HCT116 (cell line): ENCODE measurements around the gene C2CD2. TPM values are rescaled to one million over a fixed set of nuclear protein-coding genes. Genes with fewer than 3 reads are reported as not detected.

ENCODE experiments used
- ATAC-seq: fragments of 200-7000 bp; cut with Tn5 transposase; 2 replicates; pipeline ENCODE4 v1.9.1; 2020; ENCODE audit warnings: mild to moderate bottlenecking, moderate library complexity
- BruUV-seq: library from RNA; stranded (reverse); fragments of 400-500 nt; replicated peaks from 2 replicates; lab custom pipeline; 2021; lab: Mats Ljungman, UMichigan
- CTCF ChIA-PET: fragments of 300-600 bp; sonication (Branson Sonifier 250); formaldehyde crosslinking; loops from one replicate; lab custom pipeline; 2021; ENCODE audit warnings: antibody characterized with exemption; lab: Charles Lee
- POLR2A ChIA-PET: fragments of 300-600, 350-600 bp; sonication (Branson Sonifier 250); formaldehyde crosslinking; loops from one replicate; lab custom pipeline; 2021; ENCODE audit warnings: antibody characterized with exemption; lab: Charles Lee
- RAD21 ChIA-PET, 2 experiments: fragments of 300-600 bp; sonication (Branson Sonifier 250); formaldehyde crosslinking; loops; one replicate each; lab custom pipeline; 2023; ENCODE audit warnings: low total read pairs in 2 of 2; ENCODE audit not compliant: uncharacterized antibody in 2 of 2, unreplicated experiment in 2 of 2, low non-redundant PET in 1 of 2; lab: Charles Lee
- DNase-seq: peaks from one replicate; pipeline ENCODE4 v3.0.0-alpha.2; 2010; ENCODE audit warnings: low read depth, low spot score
- H2AFZ ChIP-seq: fragments of 200-600 bp; shearing (Covaris generic), sonication (generic); 2 replicates; pipeline ENCODE4 v1.6.1; 2017; ENCODE audit warnings: low read depth, mixed run types, mixed read lengths, antibody characterized with exemption, low read length; ENCODE audit not compliant: poor library complexity, severe bottlenecking
- H3K27ac ChIP-seq: 2 replicates; pipeline ENCODE4 v1.5.1; 2012; ENCODE audit warnings: low read depth, low read length
- H3K27me3 ChIP-seq: fragments of 200-600 bp; sonication (generic); 2 replicates; pipeline ENCODE4 v1.6.1; 2016; ENCODE audit warnings: mixed run types, low read length, mixed read lengths; ENCODE audit not compliant: insufficient read depth
- H3K36me3 ChIP-seq, 2 experiments: fragments of 200-500 bp in 1 of 2; fragments of 200-600 bp in 1 of 2; sonication (Bioruptor generic) in 1 of 2; sonication (generic) in 1 of 2; 2 replicates each; pipeline versions ENCODE4 v1.5.1 to v1.6.1; 2014 to 2016; ENCODE audit warnings: low read length in 2 of 2, inconsistent platforms in 1 of 2, mixed read lengths in 1 of 2, mixed run types in 1 of 2; ENCODE audit not compliant: insufficient read depth in 2 of 2, control insufficient read depth in 1 of 2
- H3K4me1 ChIP-seq, 2 experiments: fragments of 200-600 bp in 1 of 2; sonication (generic) in 1 of 2; 2 replicates each; pipeline versions ENCODE4 v1.5.1 to v1.6.1; 2012 to 2017; ENCODE audit warnings: low read length in 2 of 2, inconsistent platforms in 1 of 2, mild to moderate bottlenecking in 1 of 2, mixed read lengths in 1 of 2, mixed run types in 1 of 2, moderate library complexity in 1 of 2; ENCODE audit not compliant: insufficient read depth in 2 of 2, control insufficient read depth in 1 of 2
- H3K4me2 ChIP-seq: fragments of 200-600 bp; sonication (generic); 2 replicates; pipeline ENCODE4 v1.6.1; 2017; ENCODE audit warnings: mixed run types, low read length, mixed read lengths
- H3K4me3 ChIP-seq, 2 experiments: fragments of 200-600 bp in 1 of 2; sonication (generic) in 1 of 2; replicated peaks in 1 of 2; 2 replicates each; pipeline ENCODE4 v1.5.1; 2011 to 2016; ENCODE audit warnings: low read length in 2 of 2, control low read depth in 1 of 2, low read depth in 1 of 2, mild to moderate bottlenecking in 1 of 2, mixed read lengths in 1 of 2, mixed run types in 1 of 2
- H3K79me2 ChIP-seq: fragments of 200-600 bp; sonication (generic); 2 replicates; pipeline ENCODE4 v1.6.1; 2017; ENCODE audit warnings: mild to moderate bottlenecking, mixed run types, low read length, moderate library complexity, mixed read lengths; ENCODE audit not compliant: insufficient read depth
- H3K9ac ChIP-seq: fragments of 200-600 bp; sonication (generic); 2 replicates; pipeline ENCODE4 v1.6.1; 2016; ENCODE audit warnings: low read length, mixed read lengths
- H3K9me2 ChIP-seq: fragments of 200-600 bp; sonication (generic), shearing (Covaris generic); 2 replicates; pipeline ENCODE4 v1.6.1; 2017; ENCODE audit warnings: mixed run types, mild to moderate bottlenecking, moderate library complexity; ENCODE audit not compliant: insufficient read depth
- H3K9me3 ChIP-seq, 2 experiments: fragments of 200-500 bp in 1 of 2; fragments of 200-600 bp in 1 of 2; sonication (Bioruptor generic) in 1 of 2; sonication (generic) in 1 of 2; 2 replicates each; pipeline ENCODE4 v1.6.1; 2014 to 2017; ENCODE audit warnings: low read length in 2 of 2, mixed read lengths in 2 of 2, inconsistent platforms in 1 of 2, low read depth in 1 of 2, mild to moderate bottlenecking in 1 of 2, mixed run types in 1 of 2, moderate library complexity in 1 of 2; ENCODE audit not compliant: control insufficient read depth in 1 of 2, insufficient read depth in 1 of 2
- H4K20me1 ChIP-seq: fragments of 200-600 bp; sonication (generic), shearing (Covaris generic); 2 replicates; pipeline ENCODE4 v1.6.1; 2017; ENCODE audit warnings: mixed run types, mild to moderate bottlenecking, moderate library complexity; ENCODE audit not compliant: insufficient read depth
- CBX3 ChIP-seq: IDR thresholded peaks from 2 replicates; pipeline ENCODE4 v1.6.1; 2012; ENCODE audit warnings: low read depth
- CEBPB ChIP-seq: IDR thresholded peaks from 2 replicates; pipeline ENCODE4 v1.6.1; 2012; ENCODE audit warnings: low read depth
- CTCF ChIP-seq, 3 experiments: fragments of 200-600 bp in 1 of 3; sonication (generic) in 1 of 3; IDR thresholded peaks in 2 of 3; conservative IDR thresholded peaks in 1 of 3; 2 replicates each; pipeline ENCODE4 v1.5.1; 2012 to 2017; ENCODE audit warnings: low read depth in 2 of 3, low read length in 2 of 3, antibody characterized with exemption in 1 of 3, borderline replicate concordance in 1 of 3, control low read depth in 1 of 3, mild to moderate bottlenecking in 1 of 3, mixed read lengths in 1 of 3, mixed run types in 1 of 3, moderate library complexity in 1 of 3; ENCODE audit not compliant: insufficient read depth in 1 of 3
- EGR1 ChIP-seq: IDR thresholded peaks from 2 replicates; pipeline ENCODE4 v1.6.1; 2012; ENCODE audit warnings: low read depth
- ELF1 ChIP-seq: IDR thresholded peaks from 2 replicates; pipeline ENCODE4 v1.6.1; 2012; ENCODE audit warnings: low read depth, borderline replicate concordance
- EZH2 ChIP-seq: fragments of 200-600 bp; sonication (generic); IDR thresholded peaks from 2 replicates; pipeline ENCODE4 v1.6.1; 2017; ENCODE audit warnings: antibody characterized with exemption, mixed run types
- JUND ChIP-seq: IDR thresholded peaks from 2 replicates; pipeline ENCODE4 v1.6.1; 2012
- POLR2A ChIP-seq: IDR thresholded peaks from 2 replicates; pipeline ENCODE4 v1.7.0; 2011; ENCODE audit warnings: borderline replicate concordance; ENCODE audit not compliant: insufficient read depth, insufficient read length; ENCODE audit errors: extremely low read depth
- TCF7L2 ChIP-seq: IDR thresholded peaks from 2 replicates; pipeline ENCODE4 v1.7.0; 2011; ENCODE audit warnings: borderline replicate concordance, inconsistent platforms; ENCODE audit not compliant: insufficient read depth, insufficient read length; ENCODE audit errors: extremely low read depth
- YY1 ChIP-seq: IDR thresholded peaks from 2 replicates; pipeline ENCODE4 v1.6.1; 2011; ENCODE audit warnings: low read length, low read depth, moderate library complexity, mild to moderate bottlenecking; ENCODE audit not compliant: insufficient replicate concordance; ENCODE audit errors: extremely low read depth
- ZNF274 ChIP-seq: fragments of 200-500 bp; sonication (Bioruptor generic); IDR thresholded peaks from 2 replicates; pipeline ENCODE4 v1.6.1; 2014; ENCODE audit warnings: mild to moderate bottlenecking, low read depth, low read length, inconsistent platforms
- intact Hi-C: fragments of 100-400 bp; cut with micrococcal nuclease; formaldehyde crosslinking; loops from 2 replicates; pipeline ENCODE4 v1.10.0; 2022
- total RNA-seq: library from RNA; stranded (reverse); gene quantifications from one replicate; pipeline ENCODE4 v1.2.1, GENCODE V29; 2021; ENCODE audit not compliant: unreplicated experiment
- TF ChIP-seq, protein P1 (sequence below): IDR thresholded peaks from 2 replicates; pipeline ENCODE4 v1.6.1; 2012; ENCODE audit warnings: low read depth
- TF ChIP-seq, protein P2 (sequence below): IDR thresholded peaks from 2 replicates; pipeline ENCODE4 v1.6.1; 2011; ENCODE audit warnings: mild to moderate bottlenecking, low read length, moderate library complexity; ENCODE audit not compliant: insufficient replicate concordance; ENCODE audit errors: extremely low read depth
- TF ChIP-seq, protein P3 (sequence below): IDR thresholded peaks from 2 replicates; pipeline ENCODE4 v1.6.1; 2012

Gene C2CD2
- total RNA-seq, 1 experiment from 2014 or later, result 22.0 TPM

DNA sequence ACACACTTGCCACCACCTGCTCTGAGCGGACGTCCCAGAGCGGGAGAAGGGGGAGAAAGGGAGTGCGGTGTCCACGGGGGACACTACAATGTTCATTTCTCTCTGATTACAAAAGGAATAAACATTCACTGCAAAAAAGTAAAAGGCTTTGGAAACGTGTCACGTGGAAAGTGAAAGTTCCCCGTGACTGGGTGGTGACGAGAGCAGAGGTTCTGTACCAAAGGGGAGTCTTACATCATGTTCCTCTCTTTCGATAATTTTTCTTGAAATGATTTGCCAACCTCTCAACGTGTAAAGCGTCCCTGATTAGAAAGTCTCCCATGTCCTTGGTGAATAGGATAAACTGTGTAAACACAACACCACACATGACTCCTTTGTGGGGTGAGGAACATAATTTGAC lies 52.7 kb downstream of the C2CD2 start:
- no TSS peak for BruUV-seq
- Histone ChIP-seq H3K79me2 (no peaks in the 10 kb centered on the region), H4K20me1 (no peaks in the 10 kb centered on the region), H3K9me3 (no peaks in the 10 kb centered on the region), H2AFZ (no peak overlapping the region), H3K9ac (no peak overlapping the region), H3K27me3 (no peaks in the 10 kb centered on the region), H3K4me2 (no peak overlapping the region), H3K4me1 (no peaks in the 10 kb centered on the region), H3K9me2 (no peaks in the 10 kb centered on the region), H3K36me3 (peaks cover 0 to 11% of the 10 kb centered on the region in 2 experiments; a peak in 1 of 4 replicates), H3K4me3 (no peak overlapping the region), H3K27ac (no peak overlapping the region)
- ATAC-seq, result no peak
- CTCF ChIA-PET, result no interaction called here
- POLR2A ChIA-PET, result no interaction called here
- RAD21 ChIA-PET, result no interaction called here
- intact Hi-C loops, result no loop called here
- no peak for TF ChIP-seq POLR2A
- TF ChIP-seq CTCF (IDR thresholded peaks at IDR 0.05 in 2 of 3, conservative IDR thresholded peaks at IDR 0.05 in 1 of 3; ENCODE audit: borderline replicate concordance in 1 of 3, insufficient read depth in 1 of 3, low read depth in 2 of 3, low read length in 2 of 3), result no peak
- no peak for TF ChIP-seq ELF1
- TF ChIP-seq, protein P1, sequence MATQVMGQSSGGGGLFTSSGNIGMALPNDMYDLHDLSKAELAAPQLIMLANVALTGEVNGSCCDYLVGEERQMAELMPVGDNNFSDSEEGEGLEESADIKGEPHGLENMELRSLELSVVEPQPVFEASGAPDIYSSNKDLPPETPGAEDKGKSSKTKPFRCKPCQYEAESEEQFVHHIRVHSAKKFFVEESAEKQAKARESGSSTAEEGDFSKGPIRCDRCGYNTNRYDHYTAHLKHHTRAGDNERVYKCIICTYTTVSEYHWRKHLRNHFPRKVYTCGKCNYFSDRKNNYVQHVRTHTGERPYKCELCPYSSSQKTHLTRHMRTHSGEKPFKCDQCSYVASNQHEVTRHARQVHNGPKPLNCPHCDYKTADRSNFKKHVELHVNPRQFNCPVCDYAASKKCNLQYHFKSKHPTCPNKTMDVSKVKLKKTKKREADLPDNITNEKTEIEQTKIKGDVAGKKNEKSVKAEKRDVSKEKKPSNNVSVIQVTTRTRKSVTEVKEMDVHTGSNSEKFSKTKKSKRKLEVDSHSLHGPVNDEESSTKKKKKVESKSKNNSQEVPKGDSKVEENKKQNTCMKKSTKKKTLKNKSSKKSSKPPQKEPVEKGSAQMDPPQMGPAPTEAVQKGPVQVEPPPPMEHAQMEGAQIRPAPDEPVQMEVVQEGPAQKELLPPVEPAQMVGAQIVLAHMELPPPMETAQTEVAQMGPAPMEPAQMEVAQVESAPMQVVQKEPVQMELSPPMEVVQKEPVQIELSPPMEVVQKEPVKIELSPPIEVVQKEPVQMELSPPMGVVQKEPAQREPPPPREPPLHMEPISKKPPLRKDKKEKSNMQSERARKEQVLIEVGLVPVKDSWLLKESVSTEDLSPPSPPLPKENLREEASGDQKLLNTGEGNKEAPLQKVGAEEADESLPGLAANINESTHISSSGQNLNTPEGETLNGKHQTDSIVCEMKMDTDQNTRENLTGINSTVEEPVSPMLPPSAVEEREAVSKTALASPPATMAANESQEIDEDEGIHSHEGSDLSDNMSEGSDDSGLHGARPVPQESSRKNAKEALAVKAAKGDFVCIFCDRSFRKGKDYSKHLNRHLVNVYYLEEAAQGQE, result no peak
- TF ChIP-seq TCF7L2, result no peak
- TF ChIP-seq CEBPB, result no peak
- TF ChIP-seq YY1, result no peak
- TF ChIP-seq EGR1, result no peak
- TF ChIP-seq, protein P2, sequence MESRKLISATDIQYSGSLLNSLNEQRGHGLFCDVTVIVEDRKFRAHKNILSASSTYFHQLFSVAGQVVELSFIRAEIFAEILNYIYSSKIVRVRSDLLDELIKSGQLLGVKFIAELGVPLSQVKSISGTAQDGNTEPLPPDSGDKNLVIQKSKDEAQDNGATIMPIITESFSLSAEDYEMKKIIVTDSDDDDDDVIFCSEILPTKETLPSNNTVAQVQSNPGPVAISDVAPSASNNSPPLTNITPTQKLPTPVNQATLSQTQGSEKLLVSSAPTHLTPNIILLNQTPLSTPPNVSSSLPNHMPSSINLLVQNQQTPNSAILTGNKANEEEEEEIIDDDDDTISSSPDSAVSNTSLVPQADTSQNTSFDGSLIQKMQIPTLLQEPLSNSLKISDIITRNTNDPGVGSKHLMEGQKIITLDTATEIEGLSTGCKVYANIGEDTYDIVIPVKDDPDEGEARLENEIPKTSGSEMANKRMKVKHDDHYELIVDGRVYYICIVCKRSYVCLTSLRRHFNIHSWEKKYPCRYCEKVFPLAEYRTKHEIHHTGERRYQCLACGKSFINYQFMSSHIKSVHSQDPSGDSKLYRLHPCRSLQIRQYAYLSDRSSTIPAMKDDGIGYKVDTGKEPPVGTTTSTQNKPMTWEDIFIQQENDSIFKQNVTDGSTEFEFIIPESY, result no peak
- TF ChIP-seq, protein P3, sequence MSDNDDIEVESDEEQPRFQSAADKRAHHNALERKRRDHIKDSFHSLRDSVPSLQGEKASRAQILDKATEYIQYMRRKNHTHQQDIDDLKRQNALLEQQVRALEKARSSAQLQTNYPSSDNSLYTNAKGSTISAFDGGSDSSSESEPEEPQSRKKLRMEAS, result no peak
- no peak for TF ChIP-seq CBX3
- no peak for TF ChIP-seq ZNF274
- no peak for TF ChIP-seq EZH2
- no peak for TF ChIP-seq JUND
- TF ChIP-seq, all 23 proteins: peak for 0
- no peak for DNase-seq
